NCI-H748 (cell line): ENCODE data around the gene LEKR1.

Experiments used
- DNase-seq: peaks from one replicate; lab custom pipeline; 2025; ENCODE audit not compliant: unreplicated experiment; lab: John Stamatoyannopoulos, UW

LEKR1 gene

GRCh38 chr3:157046520-157046919 lies 220.4 kb downstream of the LEKR1 start:
- no peak for DNase-seq

- no peak for DNase-seq
Measured at GRCh38 chr3:157051055-157051454, 224.9 kb downstream of the LEKR1 start.

- DNase-seq, result no peak
Measured at GRCh38 chr3:157051591-157051990, 225.4 kb downstream of the LEKR1 start.

GRCh38 chr3:157056035-157056434 lies 229.9 kb downstream of the LEKR1 start:
- no peak for DNase-seq

GRCh38 chr3:157058392-157059071 lies 232.4 kb downstream of the LEKR1 start:
- no peak for DNase-seq

- DNase-seq, result no peak
Measured at GRCh38 chr3:157059181-157059580, 233.0 kb downstream of the LEKR1 start.

GRCh38 chr3:157059661-157060060 lies 233.5 kb downstream of the LEKR1 start:
- DNase-seq, result no peak

- no peak for DNase-seq
Measured at GRCh38 chr3:157061265-157061664, 235.1 kb downstream of the LEKR1 start.

- DNase-seq, result no peak
Measured at GRCh38 chr3:157063469-157063868, 237.3 kb downstream of the LEKR1 start.

GRCh38 chr3:157063926-157064325 lies 237.8 kb downstream of the LEKR1 start:
- no peak for DNase-seq

GRCh38 chr3:157064402-157064801 lies 238.2 kb downstream of the LEKR1 start:
- no peak for DNase-seq

GRCh38 chr3:157065201-157065600 lies 239.0 kb downstream of the LEKR1 start:
- DNase-seq, result no peak

GRCh38 chr3:157066335-157067098 lies 240.4 kb downstream of the LEKR1 start:
- DNase-seq, result no peak

- DNase-seq, result no peak
Measured at GRCh38 chr3:157067114-157067513, 241.0 kb downstream of the LEKR1 start.

- DNase-seq, result no peak
Measured at GRCh38 chr3:157069406-157069805, 243.3 kb downstream of the LEKR1 start.

GRCh38 chr3:157069846-157070677 lies 243.9 kb downstream of the LEKR1 start:
- no peak for DNase-seq

- DNase-seq, result no peak
Measured at GRCh38 chr3:157070678-157070999, 244.5 kb downstream of the LEKR1 start.

- DNase-seq, result no peak
Measured at GRCh38 chr3:157071744-157072525, 245.8 kb downstream of the LEKR1 start.

GRCh38 chr3:157073810-157074209 lies 247.7 kb downstream of the LEKR1 start:
- DNase-seq, result no peak

- no peak for DNase-seq
Measured at GRCh38 chr3:157074490-157074889, 248.3 kb downstream of the LEKR1 start.

- DNase-seq, result no peak
Measured at GRCh38 chr3:157074981-157075380, 248.8 kb downstream of the LEKR1 start.
